NB4 (cell line): ENCODE results near the gene LRRC7.

Experiments used
- CTCF ChIP-seq: IDR thresholded peaks from one replicate; pipeline ENCODE4 v1.5.1; 2012; ENCODE audit warnings: low read depth, low read length
- MAX ChIP-seq: IDR thresholded peaks from 2 replicates; pipeline ENCODE4 v1.6.1; 2011; ENCODE audit warnings: low read depth, low read length
- MYC ChIP-seq: IDR thresholded peaks from 2 replicates; pipeline ENCODE4 v1.6.1; 2011; ENCODE audit warnings: low read depth, low read length
- POLR2A ChIP-seq: IDR thresholded peaks from 2 replicates; pipeline ENCODE4 v1.6.1; 2011; ENCODE audit warnings: mild to moderate bottlenecking; ENCODE audit not compliant: insufficient read length; ENCODE audit errors: extremely low read depth

- TF ChIP-seq CTCF (no peak), POLR2A (no peak), MAX (no peak), MYC (no peak)
Observed at GRCh38 chr1:69595486-69595885, 27.8 kb downstream of the LRRC7 start.
